Stimulated activated naive CD4-positive, alpha-beta T cell treated with Interleukin-2 at 50 U/mL for 16 hours (primary cell): ENCODE data around the gene ABL1.

ENCODE experiments used
- DNase-seq: peaks from one replicate; lab custom pipeline; 2025; lab: John Stamatoyannopoulos, UW

Gene ABL1

DNA sequence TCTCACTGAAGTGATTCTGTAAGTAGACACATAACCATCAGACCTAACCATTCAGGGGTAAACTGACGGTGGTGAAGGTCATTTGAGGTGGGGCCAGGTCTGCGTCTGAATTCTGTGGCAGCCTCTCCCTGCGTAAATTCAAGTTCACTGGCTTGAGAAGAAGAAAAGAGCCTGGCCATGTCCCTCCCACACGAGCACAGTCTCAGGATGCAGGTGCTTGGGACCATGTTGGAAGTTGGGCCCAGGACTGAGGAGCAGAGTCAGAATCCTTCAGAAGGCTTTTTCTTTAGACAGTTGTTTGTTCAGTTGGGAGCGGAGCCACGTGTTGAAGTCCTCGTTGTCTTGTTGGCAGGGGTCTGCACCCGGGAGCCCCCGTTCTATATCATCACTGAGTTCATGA, 37.5 kb downstream of the ABL1 start:
- no peak for DNase-seq

DNA sequence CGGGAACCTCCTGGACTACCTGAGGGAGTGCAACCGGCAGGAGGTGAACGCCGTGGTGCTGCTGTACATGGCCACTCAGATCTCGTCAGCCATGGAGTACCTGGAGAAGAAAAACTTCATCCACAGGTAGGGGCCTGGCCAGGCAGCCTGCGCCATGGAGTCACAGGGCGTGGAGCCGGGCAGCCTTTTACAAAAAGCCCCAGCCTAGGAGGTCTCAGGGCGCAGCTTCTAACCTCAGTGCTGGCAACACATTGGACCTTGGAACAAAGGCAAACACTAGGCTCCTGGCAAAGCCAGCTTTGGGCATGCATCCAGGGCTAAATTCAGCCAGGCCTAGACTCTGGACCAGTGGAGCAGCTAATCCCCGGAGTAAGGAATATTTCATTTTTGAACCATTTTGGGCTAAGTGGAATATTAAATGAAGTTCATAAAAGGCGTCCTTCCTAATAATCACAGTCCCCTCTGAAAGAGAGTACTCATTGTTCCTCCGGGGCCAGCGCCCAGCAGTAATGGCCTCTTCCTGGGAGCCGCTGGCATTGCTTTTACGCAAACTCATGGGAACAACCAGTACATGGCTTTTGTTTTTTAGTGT, 38.0 kb downstream of the ABL1 start:
- DNase-seq = no peak

DNA sequence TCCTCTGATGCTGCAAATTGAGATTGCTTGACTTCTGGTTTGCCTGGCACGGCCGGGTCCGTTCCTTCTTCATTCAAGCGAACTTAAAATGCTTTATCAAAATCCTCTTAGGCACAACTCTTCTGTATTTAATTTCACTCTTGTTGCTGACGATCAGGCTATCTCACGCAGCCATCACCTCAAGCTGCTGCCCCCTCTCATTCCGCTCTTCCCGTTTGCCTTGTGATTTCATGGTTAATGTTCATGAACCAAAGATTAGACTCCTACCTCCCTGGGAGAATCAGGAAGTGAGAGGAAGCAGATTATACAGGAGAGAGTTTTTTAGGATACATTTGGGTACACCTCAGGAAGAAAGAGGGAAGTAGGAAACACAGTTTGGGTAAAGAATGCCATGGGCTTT, 38.9 kb downstream of the ABL1 start:
- DNase-seq = no peak

DNA sequence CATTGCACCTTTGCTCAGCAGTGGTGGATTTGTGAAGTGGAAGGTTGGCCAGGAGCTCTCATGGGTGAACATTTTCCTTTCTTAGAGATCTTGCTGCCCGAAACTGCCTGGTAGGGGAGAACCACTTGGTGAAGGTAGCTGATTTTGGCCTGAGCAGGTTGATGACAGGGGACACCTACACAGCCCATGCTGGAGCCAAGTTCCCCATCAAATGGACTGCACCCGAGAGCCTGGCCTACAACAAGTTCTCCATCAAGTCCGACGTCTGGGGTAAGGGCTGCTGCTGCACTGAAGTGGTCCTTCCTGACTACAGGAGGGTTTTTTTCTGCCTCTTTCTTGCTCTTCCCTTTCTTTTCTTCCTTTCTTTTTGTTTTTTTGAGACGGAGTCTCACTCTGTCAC, 39.7 kb downstream of the ABL1 start:
- DNase-seq = no peak

DNA sequence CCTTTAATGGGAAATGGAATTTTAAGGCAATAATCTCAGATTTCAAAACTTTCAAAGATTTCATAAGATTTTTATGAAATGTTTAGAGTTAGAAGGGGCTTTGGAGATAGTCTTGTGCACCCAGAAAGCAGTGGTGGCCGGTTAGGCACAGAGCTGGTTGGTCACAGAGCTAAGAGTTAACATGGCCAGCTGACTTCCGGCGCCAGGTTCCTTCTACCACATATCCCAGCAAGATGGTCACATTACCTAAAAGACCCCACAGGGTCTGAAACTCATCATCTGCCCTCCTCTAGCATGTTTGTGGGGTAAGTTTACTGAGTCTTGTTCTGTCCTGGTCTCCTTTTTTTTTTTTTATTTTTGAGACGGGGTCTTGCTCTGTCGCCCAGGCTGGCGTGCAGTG, 42.2 kb downstream of the ABL1 start:
- DNase-seq = no peak

DNA sequence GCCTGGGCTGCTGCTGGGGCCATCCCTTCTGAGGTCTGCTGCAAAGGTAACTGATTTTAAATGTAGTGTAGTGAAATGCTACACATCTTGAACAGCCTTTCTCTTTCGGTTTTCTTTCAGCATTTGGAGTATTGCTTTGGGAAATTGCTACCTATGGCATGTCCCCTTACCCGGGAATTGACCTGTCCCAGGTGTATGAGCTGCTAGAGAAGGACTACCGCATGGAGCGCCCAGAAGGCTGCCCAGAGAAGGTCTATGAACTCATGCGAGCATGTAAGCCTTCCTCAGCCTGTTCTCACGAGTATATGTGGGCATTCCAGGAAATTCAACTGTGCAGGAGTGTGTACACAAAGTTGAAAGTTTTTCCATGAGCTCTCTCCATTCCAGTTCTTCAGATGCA, 43.2 kb downstream of the ABL1 start:
- DNase-seq = no peak

DNA sequence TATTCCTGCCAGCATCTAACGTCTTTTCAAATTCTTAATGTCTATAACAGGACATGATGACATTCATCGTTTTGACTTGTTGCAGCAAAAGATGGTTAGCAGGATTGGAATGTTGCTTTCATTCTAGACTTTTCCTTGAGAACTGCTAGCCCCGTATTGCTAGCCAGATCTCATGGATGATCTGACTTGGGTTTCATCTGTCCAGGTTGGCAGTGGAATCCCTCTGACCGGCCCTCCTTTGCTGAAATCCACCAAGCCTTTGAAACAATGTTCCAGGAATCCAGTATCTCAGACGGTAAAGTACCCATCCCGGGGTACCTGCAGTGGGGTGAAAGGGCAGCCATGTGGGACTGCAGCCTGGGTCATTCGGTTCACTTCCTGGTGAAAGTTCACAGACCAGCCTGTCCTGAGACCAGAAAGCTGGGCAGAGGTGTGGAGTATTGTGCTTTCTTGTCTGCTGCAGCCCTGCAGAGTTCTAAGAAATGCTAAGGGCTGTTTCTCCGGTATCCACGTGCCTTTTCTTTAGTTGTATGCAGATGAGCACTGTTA, 44.9 kb downstream of the ABL1 start:
- DNase-seq = no peak

DNA sequence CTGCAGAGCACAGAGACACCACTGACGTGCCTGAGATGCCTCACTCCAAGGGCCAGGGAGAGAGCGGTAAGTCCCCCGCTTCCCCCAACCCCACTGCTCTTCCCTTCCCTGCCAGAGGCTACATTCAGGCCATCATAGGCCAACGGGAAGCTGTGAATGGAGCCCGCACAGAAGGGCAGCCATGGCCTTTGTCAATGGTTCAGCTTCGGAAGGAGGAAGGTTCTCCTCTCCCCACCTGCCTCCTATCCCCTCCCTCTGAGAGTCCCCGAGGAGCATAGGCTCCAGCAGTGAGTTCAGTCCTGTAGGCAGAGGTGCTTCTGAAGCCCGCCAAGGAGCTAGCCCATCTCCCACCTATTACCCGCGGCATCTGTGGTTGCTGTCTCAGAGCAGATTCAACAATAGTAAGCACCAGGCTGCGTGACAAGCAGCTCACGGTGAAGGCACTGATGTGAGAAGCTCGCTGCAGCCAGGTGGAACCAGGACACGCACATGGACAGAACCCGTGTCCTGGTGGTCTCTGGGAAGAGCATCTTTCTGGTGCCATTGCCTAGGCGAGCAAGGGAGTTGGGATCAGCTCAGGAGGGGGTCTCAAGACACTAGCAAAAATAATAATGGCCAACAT, 45.7 kb downstream of the ABL1 start:
- DNase-seq = no peak

DNA sequence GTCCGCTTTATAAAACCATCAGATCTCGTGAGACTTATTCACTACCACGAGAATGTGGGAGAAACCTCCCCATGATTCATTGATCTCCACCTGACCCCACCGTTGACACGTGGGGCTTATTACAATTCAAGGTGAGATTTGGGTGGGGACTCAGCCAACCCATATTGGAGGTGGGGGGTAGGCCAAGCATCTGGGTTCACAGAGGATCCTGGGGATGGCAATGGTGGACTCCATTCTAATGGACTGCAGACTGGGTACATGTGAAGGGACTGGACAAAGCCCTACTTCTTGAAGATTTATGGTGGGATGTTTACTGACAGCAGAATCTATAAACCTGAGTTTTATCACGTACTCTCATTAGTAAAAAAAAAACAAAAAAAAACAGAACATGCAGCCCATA, 46.5 kb downstream of the ABL1 start:
- DNase-seq = no peak

DNA sequence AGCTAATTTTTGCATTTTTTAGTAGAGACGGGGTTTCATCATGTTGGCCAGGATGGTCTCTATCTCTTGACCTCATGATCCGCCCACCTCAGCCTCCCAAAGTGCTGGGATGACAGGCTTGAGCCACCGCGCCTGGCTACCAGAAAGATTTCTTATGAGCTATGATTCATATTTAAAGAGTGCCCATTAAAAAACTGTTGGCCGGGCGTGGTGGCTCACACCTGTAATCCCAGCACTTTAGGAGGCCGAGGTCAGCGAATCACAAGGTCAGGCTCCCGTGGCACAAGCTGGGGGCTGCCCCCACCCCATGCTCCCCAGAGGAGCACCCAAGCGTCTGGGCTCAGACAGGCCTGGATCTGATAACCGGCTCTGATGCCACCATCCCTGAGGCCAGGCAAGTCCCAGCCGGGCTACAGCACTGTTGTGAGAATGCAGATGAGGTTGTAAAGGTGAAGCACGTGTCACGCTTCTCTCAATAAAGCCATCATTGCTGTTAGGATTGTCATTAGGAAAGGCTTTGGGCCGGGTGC, 47.7 kb downstream of the ABL1 start:
- DNase-seq = no peak

DNA sequence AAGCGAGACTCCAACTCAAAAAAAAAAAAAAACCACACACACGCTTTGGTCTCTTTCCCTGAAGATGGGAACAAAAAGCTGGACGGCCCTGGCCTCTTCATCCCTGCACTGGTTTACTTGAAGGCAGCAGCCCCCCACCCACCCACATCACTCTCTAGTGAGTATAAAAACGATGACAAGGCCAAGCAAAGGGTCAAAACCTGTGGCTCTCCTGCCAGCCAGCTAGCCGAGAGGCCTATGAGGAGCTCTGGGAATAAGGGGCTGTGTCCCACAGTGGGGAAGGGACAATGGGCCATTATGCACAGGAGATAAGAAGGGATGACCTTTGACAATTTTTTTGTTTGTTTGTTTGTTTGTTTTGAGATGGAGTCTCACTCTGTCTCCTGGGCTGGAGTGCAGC, 48.4 kb downstream of the ABL1 start:
- DNase-seq = no peak

DNA sequence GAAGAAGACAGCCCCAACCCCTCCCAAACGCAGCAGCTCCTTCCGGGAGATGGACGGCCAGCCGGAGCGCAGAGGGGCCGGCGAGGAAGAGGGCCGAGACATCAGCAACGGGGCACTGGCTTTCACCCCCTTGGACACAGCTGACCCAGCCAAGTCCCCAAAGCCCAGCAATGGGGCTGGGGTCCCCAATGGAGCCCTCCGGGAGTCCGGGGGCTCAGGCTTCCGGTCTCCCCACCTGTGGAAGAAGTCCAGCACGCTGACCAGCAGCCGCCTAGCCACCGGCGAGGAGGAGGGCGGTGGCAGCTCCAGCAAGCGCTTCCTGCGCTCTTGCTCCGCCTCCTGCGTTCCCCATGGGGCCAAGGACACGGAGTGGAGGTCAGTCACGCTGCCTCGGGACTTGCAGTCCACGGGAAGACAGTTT, 49.1 kb downstream of the ABL1 start:
- DNase-seq = no peak

DNA sequence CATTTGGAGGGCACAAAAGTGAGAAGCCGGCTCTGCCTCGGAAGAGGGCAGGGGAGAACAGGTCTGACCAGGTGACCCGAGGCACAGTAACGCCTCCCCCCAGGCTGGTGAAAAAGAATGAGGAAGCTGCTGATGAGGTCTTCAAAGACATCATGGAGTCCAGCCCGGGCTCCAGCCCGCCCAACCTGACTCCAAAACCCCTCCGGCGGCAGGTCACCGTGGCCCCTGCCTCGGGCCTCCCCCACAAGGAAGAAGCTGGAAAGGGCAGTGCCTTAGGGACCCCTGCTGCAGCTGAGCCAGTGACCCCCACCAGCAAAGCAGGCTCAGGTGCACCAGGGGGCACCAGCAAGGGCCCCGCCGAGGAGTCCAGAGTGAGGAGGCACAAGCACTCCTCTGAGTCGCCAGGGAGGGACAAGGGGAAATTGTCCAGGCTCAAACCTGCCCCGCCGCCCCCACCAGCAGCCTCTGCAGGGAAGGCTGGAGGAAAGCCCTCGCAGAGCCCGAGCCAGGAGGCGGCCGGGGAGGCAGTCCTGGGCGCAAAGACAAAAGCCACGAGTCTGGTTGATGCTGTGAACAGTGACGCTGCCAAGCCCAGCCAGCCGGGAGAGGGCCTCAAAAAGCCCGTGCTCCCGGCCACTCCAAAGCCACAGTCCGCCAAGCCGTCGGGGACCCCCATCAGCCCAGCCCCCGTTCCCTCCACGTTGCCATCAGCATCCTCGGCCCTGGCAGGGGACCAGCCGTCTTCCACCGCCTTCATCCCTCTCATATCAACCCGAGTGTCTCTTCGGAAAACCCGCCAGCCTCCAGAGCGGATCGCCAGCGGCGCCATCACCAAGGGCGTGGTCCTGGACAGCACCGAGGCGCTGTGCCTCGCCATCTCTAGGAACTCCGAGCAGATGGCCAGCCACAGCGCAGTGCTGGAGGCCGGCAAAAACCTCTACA, 49.8 kb downstream of the ABL1 start:
- DNase-seq = no peak

DNA sequence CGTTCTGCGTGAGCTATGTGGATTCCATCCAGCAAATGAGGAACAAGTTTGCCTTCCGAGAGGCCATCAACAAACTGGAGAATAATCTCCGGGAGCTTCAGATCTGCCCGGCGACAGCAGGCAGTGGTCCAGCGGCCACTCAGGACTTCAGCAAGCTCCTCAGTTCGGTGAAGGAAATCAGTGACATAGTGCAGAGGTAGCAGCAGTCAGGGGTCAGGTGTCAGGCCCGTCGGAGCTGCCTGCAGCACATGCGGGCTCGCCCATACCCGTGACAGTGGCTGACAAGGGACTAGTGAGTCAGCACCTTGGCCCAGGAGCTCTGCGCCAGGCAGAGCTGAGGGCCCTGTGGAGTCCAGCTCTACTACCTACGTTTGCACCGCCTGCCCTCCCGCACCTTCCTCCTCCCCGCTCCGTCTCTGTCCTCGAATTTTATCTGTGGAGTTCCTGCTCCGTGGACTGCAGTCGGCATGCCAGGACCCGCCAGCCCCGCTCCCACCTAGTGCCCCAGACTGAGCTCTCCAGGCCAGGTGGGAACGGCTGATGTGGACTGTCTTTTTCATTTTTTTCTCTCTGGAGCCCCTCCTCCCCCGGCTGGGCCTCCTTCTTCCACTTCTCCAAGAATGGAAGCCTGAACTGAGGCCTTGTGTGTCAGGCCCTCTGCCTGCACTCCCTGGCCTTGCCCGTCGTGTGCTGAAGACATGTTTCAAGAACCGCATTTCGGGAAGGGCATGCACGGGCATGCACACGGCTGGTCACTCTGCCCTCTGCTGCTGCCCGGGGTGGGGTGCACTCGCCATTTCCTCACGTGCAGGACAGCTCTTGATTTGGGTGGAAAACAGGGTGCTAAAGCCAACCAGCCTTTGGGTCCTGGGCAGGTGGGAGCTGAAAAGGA, 50.7 kb downstream of the ABL1 start:
- no peak for DNase-seq

DNA sequence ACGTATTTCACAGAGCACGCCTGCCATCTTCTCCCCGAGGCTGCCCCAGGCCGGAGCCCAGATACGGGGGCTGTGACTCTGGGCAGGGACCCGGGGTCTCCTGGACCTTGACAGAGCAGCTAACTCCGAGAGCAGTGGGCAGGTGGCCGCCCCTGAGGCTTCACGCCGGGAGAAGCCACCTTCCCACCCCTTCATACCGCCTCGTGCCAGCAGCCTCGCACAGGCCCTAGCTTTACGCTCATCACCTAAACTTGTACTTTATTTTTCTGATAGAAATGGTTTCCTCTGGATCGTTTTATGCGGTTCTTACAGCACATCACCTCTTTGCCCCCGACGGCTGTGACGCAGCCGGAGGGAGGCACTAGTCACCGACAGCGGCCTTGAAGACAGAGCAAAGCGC, 51.9 kb downstream of the ABL1 start:
- no peak for DNase-seq

DNA sequence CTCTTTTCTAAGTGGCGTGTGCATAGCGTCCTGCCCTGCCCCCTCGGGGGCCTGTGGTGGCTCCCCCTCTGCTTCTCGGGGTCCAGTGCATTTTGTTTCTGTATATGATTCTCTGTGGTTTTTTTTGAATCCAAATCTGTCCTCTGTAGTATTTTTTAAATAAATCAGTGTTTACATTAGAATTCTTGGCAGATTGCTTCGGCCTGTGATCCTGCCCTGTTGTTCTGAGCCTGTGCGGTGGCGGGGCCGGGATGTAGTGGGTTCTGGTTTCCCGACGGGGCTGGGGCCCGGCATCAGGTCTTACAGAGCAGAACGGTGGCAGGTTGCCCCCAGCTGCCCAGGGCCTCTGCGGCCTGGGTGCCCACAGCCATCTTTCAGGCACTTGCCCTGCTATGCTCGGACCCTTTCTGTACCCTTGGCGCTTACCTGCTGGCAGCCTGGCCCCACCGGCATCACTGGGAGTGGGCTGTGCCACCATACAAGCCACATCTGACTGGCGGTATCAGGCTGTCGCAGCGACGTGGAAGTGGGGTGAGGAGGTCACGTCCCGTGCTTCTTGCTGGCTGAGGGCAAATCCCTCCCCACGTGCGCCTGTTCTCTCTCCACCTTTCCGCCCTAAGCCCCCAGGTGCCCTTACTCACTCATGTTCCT, 52.6 kb downstream of the ABL1 start:
- DNase-seq = no peak

DNA sequence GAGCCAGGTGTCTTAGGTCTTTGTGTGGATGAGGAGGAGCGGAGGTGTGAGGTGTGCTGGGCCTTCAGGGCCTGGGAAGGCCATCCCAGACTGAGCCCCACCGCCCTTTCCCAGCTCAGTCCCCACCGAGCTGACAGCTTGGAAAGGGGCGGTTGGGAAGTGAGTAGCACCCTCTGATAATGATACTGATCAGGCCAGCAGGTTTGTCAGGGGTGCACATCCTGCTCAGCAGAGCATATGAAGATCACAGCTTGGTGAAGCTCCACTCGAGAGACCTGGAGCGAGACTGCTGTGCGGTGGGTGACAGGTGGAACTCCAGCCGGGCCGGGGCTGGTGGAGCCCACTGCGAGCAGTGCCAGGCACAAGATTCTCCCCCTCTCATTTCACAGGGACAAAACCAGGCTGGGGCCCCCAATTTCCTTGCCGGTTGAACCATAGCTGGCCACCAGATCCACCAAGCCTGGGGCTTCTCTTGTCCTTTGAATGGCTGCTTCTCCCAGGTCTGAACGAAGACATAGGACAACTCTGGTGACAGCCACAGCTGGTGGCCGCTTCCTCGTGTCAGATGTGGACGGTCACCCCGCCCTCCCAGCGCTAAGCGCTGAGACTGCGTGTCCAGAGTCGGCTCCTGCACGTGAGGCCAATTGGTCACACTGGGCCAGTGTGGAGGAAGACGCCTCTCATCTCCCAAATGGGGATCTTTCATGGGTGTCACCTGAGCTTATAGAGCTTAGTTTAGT, 53.3 kb downstream of the ABL1 start:
- no peak for DNase-seq

DNA sequence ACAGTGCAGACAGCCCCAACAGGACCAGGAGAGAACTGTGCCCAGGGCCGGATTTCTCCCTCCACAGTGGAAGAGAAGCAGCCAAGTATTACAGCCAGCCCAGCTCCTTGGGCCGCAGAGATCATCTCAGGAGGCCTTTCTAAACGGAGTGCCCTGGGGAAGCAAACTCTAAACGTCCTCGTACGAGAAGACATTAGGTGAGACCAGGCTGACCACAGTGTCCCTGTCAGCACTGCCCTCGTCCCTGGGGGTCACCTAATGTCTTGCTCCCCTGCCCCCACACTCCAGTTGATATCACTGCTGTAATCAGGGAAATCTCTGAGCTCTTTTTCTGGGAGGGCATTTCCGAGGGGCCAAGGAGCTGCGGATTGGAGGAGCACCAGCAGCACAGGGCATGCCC, 55.1 kb downstream of the ABL1 start:
- DNase-seq = no peak

DNA sequence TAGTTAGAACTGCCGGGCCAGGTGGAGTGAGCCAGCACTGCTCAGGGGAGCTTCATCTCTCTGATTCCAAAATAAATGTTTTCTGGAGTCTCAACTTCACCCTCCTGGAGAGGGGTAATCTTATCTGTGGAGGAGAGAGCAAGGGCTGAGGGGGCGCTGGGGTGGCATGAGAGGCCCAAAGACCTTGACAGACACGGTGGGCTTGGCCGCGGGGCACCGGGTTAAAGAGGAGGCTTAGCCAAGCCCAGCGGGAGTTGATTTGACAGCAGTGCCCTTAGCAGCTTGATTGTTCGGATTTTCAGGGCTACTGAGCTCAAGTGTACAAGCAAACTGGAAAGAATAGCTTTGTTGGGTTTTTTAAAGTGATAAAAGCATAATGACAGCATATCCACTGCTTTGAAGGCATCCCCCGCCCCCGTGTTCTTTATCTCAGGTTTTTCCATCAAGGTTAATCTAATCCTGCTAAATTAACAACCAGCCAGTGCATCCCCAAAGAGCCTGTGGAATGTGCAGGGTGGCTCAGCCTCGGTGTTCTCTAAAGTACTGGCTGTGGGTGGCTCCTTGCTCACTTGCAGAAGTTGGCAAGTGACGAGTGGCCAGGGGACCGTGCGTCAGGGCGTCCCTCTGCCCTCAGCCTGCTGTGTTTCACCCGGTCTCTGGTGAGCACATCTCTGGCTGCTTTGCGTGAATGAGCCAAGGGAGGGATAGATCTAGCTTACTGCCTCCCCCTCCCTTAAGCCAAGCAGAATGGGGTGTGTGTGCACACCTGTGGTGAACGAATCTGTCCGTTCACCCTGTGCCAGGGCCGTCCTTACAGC, 56.0 kb downstream of the ABL1 start:
- no peak for DNase-seq
